ENCODE results near the gene MEI1.
"Not testable (repeated sequence)": the region's sequence is repeated elsewhere in the genome, so short reads cannot be mapped to it uniquely, and the experiment has no call there.

The MEI1 gene

DNA sequence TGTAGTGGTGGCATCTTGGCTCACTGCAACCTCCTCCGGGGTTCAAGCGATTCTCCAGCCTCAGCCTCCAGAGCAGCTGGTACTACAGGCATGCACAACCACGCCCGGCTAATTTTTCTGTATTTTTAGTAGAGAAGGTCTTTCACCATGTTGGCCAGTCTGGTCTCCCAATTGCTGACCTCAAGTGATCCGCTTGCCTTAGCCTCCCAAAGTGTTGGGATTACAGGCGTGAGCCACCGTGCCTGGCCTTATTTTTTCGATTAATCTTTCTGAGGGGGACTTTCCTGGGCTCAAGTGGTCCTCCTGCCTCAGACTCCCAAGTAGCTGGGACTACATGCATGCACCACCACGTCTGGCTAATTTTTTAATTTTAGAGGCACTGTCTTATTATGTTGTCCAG lies 16.3 kb upstream of the MEI1 start:
- DNase-seq (ENCODE audit: low read depth, low spot score), result peak; percentile 23

DNA sequence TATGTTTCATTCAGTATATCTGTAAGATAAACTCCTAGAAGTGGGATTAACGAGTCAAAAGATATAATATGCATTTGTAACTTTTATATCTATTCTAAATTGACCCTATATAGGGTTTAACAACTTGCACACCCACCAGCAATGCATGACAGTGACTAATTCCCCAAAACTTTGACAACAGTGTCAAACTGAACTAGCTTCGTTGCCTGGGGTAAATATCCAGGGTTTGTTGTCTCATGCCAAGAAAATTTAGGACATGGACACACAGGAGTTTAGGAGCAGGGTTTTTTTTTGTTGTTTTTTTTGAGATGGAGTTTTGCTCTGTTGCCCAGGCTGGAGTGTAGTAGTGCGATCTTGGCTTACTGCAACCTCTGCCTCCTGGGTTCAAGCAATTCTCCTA lies 15.7 kb upstream of the MEI1 start:
- DNase-seq (ENCODE audit: low read depth, low spot score), result no peak

DNA sequence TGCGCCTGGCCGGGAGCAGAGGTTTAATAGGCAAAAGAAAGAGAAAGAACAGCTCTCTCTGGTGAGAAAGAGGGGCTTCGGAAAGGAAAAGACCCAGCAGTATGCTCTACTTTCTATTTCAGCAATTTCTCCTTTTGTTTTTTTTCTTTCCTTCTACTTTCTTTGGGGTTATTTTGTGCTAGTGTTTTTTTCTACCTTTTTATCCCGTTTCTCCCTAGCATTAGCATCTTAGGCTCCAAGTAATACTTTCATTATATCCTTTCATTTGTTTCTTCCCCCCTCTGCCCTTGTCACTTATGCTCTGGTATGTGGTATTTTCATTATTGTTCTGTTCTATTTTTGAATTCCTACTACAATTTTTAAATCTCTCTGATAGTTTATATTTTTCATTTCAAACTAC lies 15.1 kb upstream of the MEI1 start:
- no peak for DNase-seq (ENCODE audit: low read depth, low spot score)

DNA sequence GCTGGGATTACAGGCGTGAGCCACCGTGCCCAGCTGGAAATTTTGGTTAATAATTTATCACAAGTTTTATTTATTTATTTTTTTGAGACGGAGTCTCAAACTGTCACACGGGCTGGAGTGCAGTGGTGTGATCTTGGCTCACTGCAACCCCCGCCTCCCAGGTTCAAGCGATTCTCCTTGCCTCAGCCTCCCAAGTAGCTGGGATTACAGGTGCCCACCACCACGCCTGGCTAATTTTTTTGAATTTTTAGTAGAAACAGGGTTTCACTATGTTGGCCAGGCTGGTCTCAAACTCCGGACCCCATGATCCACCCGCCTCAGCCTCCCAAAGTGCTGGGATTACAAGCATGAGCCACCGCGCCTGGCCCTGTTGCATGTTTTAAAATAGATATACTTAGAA lies 12.4 kb upstream of the MEI1 start:
- not testable (repeated sequence) for DNase-seq (ENCODE audit: low read depth, low spot score)

DNA sequence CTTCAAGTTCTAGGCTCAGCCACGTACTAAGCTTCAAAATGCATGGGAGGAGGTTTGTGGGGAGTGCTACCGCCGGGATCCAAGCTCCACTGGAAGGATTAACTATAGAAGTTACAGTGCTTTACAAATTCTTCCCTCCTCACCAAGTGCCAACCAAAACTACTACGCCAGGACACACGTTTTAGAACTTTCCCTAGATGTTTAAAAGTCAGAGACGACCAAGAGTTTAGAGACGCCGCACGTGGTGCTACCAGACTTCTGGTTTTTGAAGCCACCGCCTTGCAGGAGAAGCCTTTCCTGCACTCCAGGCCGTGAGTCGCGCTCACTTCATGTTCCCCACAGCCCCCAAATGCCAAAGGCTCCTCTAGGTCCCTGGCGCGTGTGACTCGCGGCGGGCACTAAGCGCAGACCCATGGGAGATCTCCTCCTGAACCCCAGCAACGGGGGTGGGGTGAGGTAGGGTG lies 11.4 kb upstream of the MEI1 start:
- peak; percentile 53 for DNase-seq (ENCODE audit: low read depth, low spot score)

DNA sequence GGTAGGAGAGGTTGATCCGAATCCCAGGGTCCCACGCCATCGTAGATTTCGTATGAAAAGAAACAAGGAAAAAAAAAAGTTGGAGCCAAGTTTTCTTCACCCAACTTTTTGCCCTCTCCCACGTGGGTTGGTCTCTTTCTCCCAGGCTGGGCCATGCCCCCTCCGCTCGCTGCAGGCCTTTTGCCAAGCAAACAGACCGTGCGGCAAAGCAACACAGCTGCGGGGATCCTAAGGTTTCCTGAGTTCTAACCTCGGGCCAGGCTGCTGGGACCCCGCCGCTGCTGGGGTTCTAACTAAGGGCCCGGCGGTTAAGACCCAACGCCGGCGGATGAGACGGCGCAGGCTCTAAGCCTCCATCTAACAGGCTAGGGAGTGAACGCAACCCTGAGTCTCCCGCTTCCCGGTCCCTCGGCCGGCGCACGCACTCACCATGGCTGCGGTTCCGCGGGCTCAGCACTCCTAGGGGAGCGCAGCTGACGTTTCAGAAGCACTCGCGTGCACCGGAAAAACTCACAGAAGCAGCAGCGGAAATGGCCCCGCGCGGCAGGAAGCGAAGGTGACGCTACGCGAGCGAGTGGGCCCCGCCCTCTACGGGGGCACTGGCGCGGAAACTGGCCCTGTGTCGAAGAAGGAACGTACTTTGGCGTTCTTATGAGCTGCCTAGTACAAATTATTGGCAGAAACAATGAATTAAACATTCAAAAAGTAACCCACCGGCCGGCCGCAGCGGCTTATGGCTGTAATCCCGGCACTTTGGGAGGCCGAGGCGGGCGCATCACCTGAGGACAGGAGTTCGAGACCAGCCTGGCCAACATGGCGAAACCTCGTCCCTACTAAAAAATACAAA lies 10.7 kb upstream of the MEI1 start, which contains the start of gene SNU13:
TSS of gene SNU13 (minus strand) at position 503 of the 847 bp plus-strand sequence. CDS start at position 432, 71 bp downstream.
- DNase-seq (ENCODE audit: low read depth, low spot score), result peak; percentile 88

- DNase-seq (ENCODE audit: low read depth, low spot score), result no peak
Measured at GRCh38 chr22:41690476-41690875, 8.8 kb upstream of the MEI1 start.

GRCh38 chr22:41695211-41695610 lies 4.1 kb upstream of the MEI1 start:
- no peak for DNase-seq (ENCODE audit: low read depth, low spot score)

- no peak for DNase-seq (ENCODE audit: low read depth, low spot score)
Measured at GRCh38 chr22:41696703-41697102, 2.6 kb upstream of the MEI1 start.

DNA sequence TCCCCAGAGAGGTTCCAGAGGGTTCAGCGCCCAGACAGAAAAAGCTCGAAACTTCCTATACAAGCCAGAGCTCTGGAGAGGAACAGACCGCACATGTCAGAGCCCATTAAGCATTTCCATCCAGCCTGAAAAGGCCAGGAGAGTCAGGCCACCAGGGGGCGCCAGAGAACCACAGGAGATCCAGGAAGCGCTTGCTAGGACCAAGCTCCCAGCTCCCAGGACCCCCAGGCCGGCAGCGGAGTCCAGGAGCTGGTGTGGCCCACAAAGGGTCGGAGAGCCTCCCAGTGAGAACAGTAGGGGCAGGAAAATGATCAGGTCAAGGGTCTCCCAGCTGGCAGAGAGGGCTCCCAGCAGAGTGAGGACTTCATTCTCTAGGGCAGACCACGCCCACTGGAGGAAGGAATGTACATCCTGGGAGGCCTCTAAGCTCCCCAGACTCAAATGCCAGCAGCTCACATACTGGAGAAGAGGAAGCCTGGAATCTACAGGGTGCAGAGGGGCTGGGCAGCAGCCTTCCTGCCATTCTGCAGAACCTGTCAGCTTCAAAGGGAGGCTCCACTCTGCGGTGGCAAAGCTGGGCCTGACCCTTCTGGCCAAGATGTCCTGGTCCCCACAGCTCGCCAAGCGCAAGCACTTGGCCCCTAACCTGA lies 2.1 kb upstream of the MEI1 start:
- peak; percentile 98 for DNase-seq (ENCODE audit: low read depth, low spot score)

DNA sequence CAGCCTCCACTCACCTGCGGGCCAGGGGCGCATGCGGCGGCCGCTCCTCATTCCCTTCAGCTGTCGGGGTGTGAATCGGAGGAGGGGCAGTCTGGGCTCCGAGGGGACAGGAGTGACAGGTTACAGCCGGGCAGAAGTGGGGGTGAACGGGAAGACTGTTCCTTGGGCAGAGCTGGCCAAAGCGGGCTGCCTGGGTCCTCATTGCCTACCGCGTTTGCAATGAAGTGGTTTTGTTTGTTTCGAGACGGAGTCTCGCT lies 733 bp downstream of the MEI1 start:
- DNase-seq (ENCODE audit: low read depth, low spot score), result no peak

DNA sequence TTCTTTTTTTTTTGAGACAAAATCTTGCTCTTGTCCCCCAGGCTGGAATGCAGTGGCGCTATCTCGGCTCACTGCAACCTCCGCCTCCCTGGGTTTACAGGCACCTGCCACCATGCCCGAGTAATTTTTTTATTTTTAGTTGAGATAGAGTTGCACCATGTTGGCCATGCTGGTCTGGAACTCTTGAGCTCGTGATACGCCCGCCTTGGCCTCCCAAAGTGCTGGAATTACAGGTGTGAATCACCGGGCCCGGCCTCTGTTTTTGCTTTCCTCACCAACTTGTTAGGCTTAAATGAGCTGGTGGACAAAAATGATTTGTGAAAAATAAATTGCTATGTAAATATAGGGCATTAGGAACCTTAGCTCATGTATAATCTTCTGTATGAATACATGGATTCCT lies 3.5 kb downstream of the MEI1 start:
- no peak for DNase-seq (ENCODE audit: low read depth, low spot score)

GRCh38 chr22:41709341-41709740 lies 10.0 kb downstream of the MEI1 start:
- DNase-seq (ENCODE audit: low read depth, low spot score), result no peak

- no peak for DNase-seq (ENCODE audit: low read depth, low spot score)
Measured at GRCh38 chr22:41713004-41713403, 13.7 kb downstream of the MEI1 start.

DNA sequence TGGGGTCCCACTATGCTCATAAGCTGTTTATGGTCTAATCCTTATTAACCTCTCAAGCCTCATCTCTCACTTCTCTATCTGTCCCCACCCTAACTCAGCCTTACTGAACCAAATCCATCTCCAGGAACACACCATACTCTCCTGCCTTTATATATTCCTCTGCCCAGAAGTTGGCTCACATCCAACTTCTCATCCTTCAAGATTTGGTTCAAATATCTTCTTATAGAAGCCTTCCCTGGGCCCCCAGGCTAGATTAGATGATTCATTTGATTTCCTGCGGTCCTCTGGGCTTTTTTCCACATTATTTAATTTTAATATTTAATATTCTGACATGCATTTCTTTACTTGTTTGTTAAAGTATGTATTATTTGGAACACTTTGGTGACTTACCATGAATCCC lies 23.2 kb downstream of the MEI1 start:
- no peak for DNase-seq (ENCODE audit: low read depth, low spot score)

- peak; percentile 38 for DNase-seq (ENCODE audit: low read depth, low spot score)
Measured at GRCh38 chr22:41725510-41726110, 26.3 kb downstream of the MEI1 start.

GRCh38 chr22:41731609-41732008 lies 32.3 kb downstream of the MEI1 start:
- no peak for DNase-seq (ENCODE audit: low read depth, low spot score)

- no peak for DNase-seq (ENCODE audit: low read depth, low spot score)
Measured at GRCh38 chr22:41732096-41732772, 32.9 kb downstream of the MEI1 start.

DNA sequence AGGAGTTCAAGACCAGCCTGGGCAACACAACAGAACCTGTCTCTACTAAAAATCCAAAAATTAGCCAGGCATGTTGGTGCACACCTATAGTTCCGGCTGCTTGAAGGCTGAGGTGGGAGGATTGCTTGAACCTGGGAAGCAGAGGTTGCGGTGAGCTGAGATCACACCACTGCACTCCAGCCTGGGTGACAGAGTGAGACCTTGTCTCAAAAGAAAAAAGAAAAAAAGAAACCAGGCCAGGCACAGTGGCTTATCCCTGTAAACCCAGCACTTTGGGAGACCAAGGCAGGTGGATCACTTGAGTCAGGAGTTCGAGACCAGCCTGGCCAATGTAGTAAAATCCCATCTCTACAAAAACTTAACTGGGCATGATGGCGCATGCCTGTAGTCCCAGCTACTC lies 33.9 kb downstream of the MEI1 start:
- not testable (repeated sequence) for DNase-seq (ENCODE audit: low read depth, low spot score)

DNA sequence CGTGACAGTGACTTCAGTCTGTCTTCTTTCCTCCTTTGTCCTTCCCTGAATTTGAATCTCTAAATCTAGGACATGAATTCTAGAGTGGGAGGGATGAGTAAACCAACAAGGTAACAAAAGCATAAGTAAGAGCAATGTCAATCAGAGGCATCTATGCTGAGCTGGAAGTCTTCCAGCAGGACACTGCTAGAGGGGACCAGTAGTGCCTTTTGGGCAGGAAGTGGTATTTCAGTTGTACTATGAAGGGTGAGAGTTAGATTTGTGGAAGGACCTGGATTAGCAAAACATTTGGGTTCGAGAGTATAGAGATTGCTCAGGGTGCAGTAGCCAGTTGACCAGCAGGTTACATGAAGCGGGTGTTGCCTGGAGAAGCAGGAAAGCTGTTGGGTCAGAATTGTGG lies 40.3 kb downstream of the MEI1 start:
- no peak for DNase-seq (ENCODE audit: low read depth, low spot score)

- peak; percentile 9 for DNase-seq (ENCODE audit: low read depth, low spot score)
Measured at GRCh38 chr22:41742918-41743317, 43.6 kb downstream of the MEI1 start.

DNA sequence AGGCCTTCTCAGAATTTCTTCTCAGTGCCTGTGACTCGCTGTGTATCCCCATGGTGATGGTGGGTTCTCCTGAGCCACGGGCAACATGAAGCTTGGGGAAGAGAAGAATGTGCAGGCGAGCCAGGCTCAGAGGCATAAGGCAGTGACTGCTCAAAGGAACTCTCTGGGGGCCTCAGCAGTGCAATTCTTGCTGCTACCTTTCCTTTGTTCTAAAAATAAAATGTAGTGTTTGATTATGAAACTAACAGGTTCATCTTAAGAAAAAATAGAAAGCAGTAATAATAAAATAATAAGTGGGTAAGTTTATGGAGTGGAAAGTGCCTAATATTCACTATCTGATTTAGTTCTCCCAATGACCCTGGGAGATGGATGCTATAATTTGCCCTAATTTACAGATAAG lies 46.7 kb downstream of the MEI1 start:
- no peak for DNase-seq (ENCODE audit: low read depth, low spot score)
